NCI-H2171 treated with DMSO at 0.1 percent for 48 hours (cell line): ENCODE results near the gene SALL3.

Source experiments
- DNase-seq: peaks from one replicate; lab custom pipeline; 2025; lab: John Stamatoyannopoulos, UW

The SALL3 gene

DNA sequence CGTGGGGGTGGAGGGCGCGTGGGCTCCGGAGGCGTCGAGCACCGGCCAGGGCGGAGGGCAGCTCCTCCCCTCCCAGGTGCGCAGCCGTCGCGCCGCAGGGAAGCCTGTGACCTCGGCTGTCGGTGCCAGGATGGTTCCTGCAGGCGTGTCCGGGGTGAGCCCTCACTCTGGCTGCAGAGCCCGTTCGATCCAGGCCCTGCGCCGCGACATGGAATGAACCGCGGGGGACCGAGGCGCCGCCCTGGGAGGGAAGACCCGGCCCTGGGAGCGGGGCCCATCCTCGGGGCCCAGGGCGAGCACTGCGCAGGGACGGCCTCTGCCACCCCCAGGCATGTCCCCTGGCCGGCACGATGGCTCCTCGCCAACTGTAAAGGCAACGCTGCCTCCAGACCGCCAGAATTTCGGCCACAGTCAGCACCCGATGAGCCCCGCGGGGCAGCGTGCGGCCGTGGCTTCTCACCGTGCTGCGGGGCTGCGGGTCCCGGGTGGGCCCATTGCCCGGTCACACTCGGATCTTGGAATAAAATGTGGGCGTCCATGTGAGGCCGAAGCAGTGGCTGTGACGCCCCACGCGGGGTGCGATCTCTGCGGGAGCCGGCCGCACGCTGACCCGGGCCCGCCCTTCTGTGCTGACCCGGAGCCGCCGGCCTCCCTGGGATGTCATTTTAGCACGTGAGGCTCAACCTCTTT, 26.6 kb downstream of the SALL3 start:
- DNase-seq: no peak

DNA sequence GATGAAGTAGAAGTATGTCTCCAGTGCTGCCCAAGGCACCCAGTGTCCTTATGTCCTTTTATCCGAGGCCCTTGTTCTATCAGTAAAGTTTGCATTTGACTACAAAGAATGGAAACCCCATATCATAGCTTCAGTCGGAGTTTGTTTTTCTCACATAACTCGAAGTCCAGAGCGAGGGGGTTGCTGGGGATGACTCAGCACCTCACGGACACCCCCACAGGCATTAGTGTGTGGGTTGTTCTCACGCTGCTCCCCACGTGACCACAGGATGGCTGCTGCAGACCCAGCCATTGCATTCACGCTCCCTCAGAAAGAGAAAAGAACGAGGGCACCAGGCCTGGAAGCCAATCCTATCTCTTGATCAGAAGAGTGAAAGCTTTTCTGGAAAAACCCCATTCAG, 27.8 kb downstream of the SALL3 start:
- no peak for DNase-seq

- no peak for DNase-seq
Observed at GRCh38 chr18:79008356-79008940, 28.8 kb downstream of the SALL3 start.

DNA sequence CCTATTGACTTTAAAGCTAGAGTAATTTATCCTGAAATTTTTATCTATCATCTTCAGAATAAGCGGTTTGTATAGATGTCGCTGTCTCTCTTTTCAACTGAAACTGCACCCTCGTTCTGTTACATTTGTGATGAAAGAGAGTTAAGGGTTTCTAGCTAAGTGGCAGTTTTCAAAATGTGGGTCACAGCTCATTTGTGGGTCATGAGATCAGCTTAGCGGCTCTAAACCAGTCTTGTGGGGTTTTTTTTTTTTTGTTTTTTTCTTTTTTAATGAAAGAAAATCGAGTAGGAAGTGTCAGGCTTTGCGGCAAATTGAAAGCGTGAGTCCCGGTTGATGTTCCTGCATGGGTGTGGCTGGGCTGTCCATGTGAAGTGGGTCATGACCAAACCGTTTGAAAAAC, 31.2 kb downstream of the SALL3 start:
- no peak for DNase-seq

GRCh38 chr18:79011300-79011870, 31.8 kb downstream of the SALL3 start:
- DNase-seq: no peak

DNA sequence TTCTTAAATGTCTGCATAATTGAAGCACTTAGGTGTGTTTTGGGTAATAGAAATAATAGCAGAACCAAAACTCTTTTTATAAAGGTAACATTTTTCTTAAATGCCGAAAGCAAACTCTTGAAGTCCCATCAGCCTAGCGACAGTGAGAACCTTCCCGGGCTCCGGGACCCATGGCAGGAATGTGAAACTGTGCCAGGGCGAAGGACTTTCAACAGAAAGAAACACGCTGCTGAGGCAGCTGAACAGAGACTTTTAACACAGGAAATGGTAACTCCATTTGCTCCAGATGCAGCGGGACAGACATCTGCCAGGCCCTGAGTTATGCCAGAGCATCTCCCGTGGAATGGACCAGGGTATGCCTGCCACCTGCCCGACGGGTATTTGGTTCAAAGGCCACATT, 34.3 kb downstream of the SALL3 start:
- DNase-seq: no peak

- no peak for DNase-seq
Observed at GRCh38 chr18:79018911-79019310, 39.3 kb downstream of the SALL3 start.

GRCh38 chr18:79019881-79020280, 40.3 kb downstream of the SALL3 start:
- no peak for DNase-seq

GRCh38 chr18:79022603-79023002, 43.0 kb downstream of the SALL3 start:
- DNase-seq: no peak

DNA sequence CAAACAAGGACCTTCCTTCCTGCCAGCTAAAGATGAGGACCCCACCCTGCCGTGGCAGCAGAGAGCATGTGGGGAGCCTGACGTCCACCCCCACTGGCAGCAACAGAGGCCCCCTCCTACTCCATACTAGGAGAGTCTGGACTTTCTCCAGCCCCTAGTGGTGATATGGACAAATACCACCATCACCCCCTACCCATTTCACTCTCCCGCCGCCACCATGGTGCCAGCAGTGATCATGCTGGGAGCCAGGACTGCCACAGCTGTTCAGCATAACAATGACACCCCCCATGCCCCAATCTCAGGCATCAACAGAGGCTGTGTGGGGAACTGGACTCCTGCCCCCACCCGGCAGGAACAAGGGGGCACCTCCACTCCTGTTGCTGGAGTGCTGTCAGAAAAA, 46.9 kb downstream of the SALL3 start:
- DNase-seq: no peak

GRCh38 chr18:79030680-79031079, 51.1 kb downstream of the SALL3 start:
- no peak for DNase-seq

DNA sequence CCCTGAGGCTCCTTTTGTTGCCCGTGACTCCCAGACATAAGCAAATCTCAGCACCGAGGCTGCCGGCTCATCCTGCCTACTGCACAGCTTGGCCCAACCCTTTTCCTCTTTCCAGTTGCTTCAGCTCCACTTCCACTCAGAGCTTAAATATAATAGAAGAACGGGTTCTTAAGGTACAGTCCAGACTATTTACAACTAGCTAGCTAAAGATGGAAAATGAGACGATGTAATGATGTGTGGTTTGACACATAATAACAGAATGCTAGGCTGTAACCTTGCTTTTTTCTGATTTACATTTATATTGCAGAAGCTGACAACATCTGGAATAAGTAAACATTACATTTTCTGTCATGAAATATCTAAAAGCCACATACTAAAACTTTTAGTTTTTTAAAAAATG, 62.7 kb downstream of the SALL3 start:
- DNase-seq: no peak

DNA sequence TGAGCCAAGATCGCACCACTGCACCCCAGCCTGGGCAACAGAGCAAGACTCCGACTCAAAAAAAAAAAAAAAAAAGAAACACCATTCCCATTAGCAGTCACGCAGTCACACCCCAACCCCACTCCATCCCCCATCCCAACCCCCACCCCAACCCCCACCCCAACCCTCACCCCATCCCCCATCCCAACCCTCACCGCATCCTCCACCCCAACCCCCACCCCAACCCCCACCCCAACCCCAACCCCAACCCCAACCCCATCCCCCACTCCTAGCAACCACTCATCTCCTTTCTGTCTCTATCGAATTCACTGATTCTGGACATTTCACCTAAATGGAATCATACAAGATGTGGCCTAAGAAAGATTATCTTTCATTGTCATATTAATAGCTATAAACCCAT, 63.7 kb downstream of the SALL3 start:
- no peak for DNase-seq

- DNase-seq: no peak
Observed at GRCh38 chr18:79046522-79046921, 66.9 kb downstream of the SALL3 start.

- DNase-seq: no peak
Observed at GRCh38 chr18:79047556-79048244, 68.1 kb downstream of the SALL3 start.

DNA sequence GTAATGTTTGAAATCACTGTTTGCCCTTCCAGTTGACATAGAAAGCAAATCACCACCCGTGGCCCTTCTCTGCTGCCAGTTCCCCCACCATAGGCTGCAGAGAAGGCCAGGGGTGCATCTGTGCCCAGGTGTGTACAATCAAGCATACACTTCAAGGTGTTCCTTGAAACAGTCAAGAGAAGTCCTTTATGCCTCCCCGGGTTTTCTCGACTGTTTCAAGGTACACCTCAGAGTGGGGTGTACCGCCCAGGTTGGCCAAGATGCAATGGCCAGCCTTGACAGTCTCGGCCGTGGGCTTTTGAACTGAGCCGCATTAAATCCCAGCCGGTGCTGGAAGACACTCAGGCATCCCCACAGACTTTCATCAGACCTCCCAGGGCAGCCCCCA, 68.6 kb downstream of the SALL3 start:
- no peak for DNase-seq

GRCh38 chr18:79049506-79049905, 69.9 kb downstream of the SALL3 start:
- no peak for DNase-seq
